Measurements from ENCODE around the gene GMPPA.
A peak's percentile ranks its signal among the peaks of the same experiment; 100 is the strongest.

GMPPA gene

GRCh38 chr2:219522111-219523030, 23.7 kb downstream of the GMPPA start:
- no peak for DNase-seq

GRCh38 chr2:219523031-219523671, 24.5 kb downstream of the GMPPA start:
- no peak for DNase-seq

GRCh38 chr2:219524817-219525216, 26.1 kb downstream of the GMPPA start:
- DNase-seq, result no peak

- DNase-seq, result no peak
Observed at GRCh38 chr2:219525533-219526232, 27.0 kb downstream of the GMPPA start.

- DNase-seq, result no peak
Observed at GRCh38 chr2:219526320-219527075, 27.8 kb downstream of the GMPPA start.

GRCh38 chr2:219527076-219527394, 28.3 kb downstream of the GMPPA start:
- no peak for DNase-seq

GRCh38 chr2:219527472-219527871, 28.8 kb downstream of the GMPPA start:
- no peak for DNase-seq

- DNase-seq, result peak; percentile 18 to 76
Observed at GRCh38 chr2:219530048-219530963, 31.6 kb downstream of the GMPPA start.

- no peak for DNase-seq
Observed at GRCh38 chr2:219531639-219532377, 33.1 kb downstream of the GMPPA start.

- DNase-seq, result no peak
Observed at GRCh38 chr2:219532378-219532649, 33.6 kb downstream of the GMPPA start.

GRCh38 chr2:219533930-219534661, 35.4 kb downstream of the GMPPA start:
- no peak for DNase-seq

- no peak for DNase-seq
Observed at GRCh38 chr2:219536425-219536824, 37.7 kb downstream of the GMPPA start.

- DNase-seq, result no peak
Observed at GRCh38 chr2:219536967-219537366, 38.3 kb downstream of the GMPPA start.

- no peak for DNase-seq
Observed at GRCh38 chr2:219537657-219538488, 39.2 kb downstream of the GMPPA start.

- DNase-seq, result no peak
Observed at GRCh38 chr2:219538504-219538951, 39.8 kb downstream of the GMPPA start.

GRCh38 chr2:219538956-219539788, 40.5 kb downstream of the GMPPA start:
- DNase-seq, result no peak

GRCh38 chr2:219539926-219540678, 41.4 kb downstream of the GMPPA start:
- DNase-seq, result no peak
